Psoas muscle (tissue), 8 donors: ENCODE data around the gene CHCHD5. TPM values are rescaled to one million over a fixed set of nuclear protein-coding genes. Genes with fewer than 3 reads are reported as not detected.
"Not testable (repeated sequence)": the region's sequence is repeated elsewhere in the genome, so short reads cannot be mapped to it uniquely, and the experiment has no call there.

ENCODE experiments used
- ATAC-seq, 4 donors: fragments of 200-7000 bp; cut with Tn5 transposase; one replicate each; pipeline ENCODE4 v1.9.1; 2020; ENCODE audit warnings: moderate library complexity in 3 of 4, mild to moderate bottlenecking in 2 of 4
- DNase-seq, 2 donors: peaks; one replicate each; pipeline ENCODE4 v3.0.0-alpha.2; 2020
- H3K27ac ChIP-seq: fragments of 200-600 bp; one replicate; pipeline ENCODE4 v1.8.0; 2022
- H3K27me3 ChIP-seq, 3 donors: fragments of 200-600 bp in 1 of 3; one replicate each; pipeline versions ENCODE4 v1.6.1 to v1.8.0; 2013 to 2022; ENCODE audit warnings: low read length in 2 of 3, mild to moderate bottlenecking in 2 of 3, moderate library complexity in 1 of 3; ENCODE audit not compliant: insufficient read depth in 3 of 3
- H3K36me3 ChIP-seq, 2 donors: fragments of 200-600 bp in 1 of 2; one replicate each; pipeline versions ENCODE4 v1.6.1 to v1.8.0; 2013 to 2022; ENCODE audit warnings: low read depth in 1 of 2, mild to moderate bottlenecking in 1 of 2, moderate library complexity in 1 of 2; ENCODE audit not compliant: insufficient read depth in 1 of 2
- H3K4me1 ChIP-seq: fragments of 200-600 bp; one replicate; pipeline ENCODE4 v1.8.0; 2022
- H3K4me3 ChIP-seq: fragments of 200-600 bp; one replicate; pipeline ENCODE4 v1.8.0; 2022; ENCODE audit warnings: mild to moderate bottlenecking
- H3K9me3 ChIP-seq: fragments of 200-600 bp; one replicate; pipeline ENCODE4 v1.8.0; 2022
- CTCF ChIP-seq: fragments of 200-600 bp; IDR thresholded peaks from one replicate; pipeline ENCODE4 v1.8.0; 2022; ENCODE audit warnings: antibody characterized with exemption
- WGBS, 3 donors: extraction: QIAGEN DNeasy Blood & Tissue Kit; methylation state at CpG; one replicate each; pipeline versions ENCODE4 v1.1.6 to v1.1.7; 2013; 5-methylcytosine and 5-hydroxymethylcytosine counted together
- intact Hi-C, 2 donors: fragments of 100-400 bp; cut with DNase I; formaldehyde crosslinking; loops; one replicate each; pipeline versions ENCODE4 v1.11.0 to v1.14.2; 2022
- polyA plus RNA-seq, 3 donors: library from polyadenylated mRNA; stranded (reverse); fragments of 200-250 nt; gene quantifications; one replicate each; pipeline ENCODE4 v1.2.3, GENCODE V29; 2013
- total RNA-seq, 4 donors: library from RNA; stranded (reverse); fragmentation: NEBNext Ultra II Directional in 2 of 4; extraction: Animal tissue kit (Norgen Biotek cat#: 25700) in 2 of 4; gene quantifications; one replicate each; pipeline versions ENCODE4 v1.2.1 to v1.2.4, GENCODE V29; 2021 to 2023
- donor health status: healthy with polysubstance abuse.
- donor health status: DM: no; HTN: no; CAD: no; lungs with moderate emphysema.
- donor health status: Bipolar disorder and iron deficiency.
- donor health status: healthy.
- donor health status: DM: yes; HTN: yes; CAD: no.
- donor health status: DM: no; HTN: no; CAD: no.
- donor health status: DM: no; HTN: no; CAD: no.
- donor health status: DM: yes; HTN: yes; CAD: no.

CHCHD5 gene
- total and polyA plus RNA-seq, 7 donors, result 28.3 to 47.8 (median 31.0) TPM

- WGBS, 3 donors, result 96 to 98% (median 97%) methylated on average over 2 of the region's 2 CpGs
- no peak for ATAC-seq
- intact Hi-C loops, result loop anchor here in 1 of 2 donors (10.0 kb wide), 1 partner anchor 64 kb away; the partner anchor contains the start of gene TTL
- peaks cover 21 to 83% of the 10 kb centered on the region in 2 donors for H3K36me3 ChIP-seq
- H3K27me3 ChIP-seq, result no peaks in the 10 kb centered on the region
- no peak overlapping the region for H3K4me3 ChIP-seq
- no peak for DNase-seq
- no peaks in the 10 kb centered on the region for H3K9me3 ChIP-seq
- no peak overlapping the region for H3K27ac ChIP-seq
- H3K4me1 ChIP-seq, result peaks cover 10% of the 10 kb centered on the region
- TF ChIP-seq CTCF, result no peak
These were observed 35.4 kb upstream of the CHCHD5 start for GRCh38 chr2:112548980-112549379.

DNA sequence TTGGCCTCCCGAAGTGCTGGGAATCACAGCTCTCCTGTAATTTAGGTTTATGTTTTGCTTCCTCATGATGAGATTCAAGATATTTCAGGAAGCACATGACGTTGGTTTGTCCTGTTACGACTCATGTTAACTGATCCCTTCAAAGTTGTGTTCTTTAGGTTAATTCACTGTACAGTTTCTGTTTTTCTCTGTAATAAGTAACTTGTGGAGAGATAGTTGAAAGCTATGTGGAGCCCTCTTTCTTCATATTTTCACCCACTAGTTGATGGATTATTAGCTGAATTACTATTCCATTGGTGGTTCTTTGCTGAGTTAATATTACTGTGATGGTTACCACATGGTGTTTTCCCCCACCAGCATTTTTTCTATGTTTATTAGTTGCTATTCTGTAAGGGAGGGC lies 18.3 kb upstream of the CHCHD5 start:
- 83 to 91% (median 86%) methylated on average over 3 of the region's 3 CpGs for WGBS, 3 donors
- no peak overlapping the region for H3K4me3 ChIP-seq
- no peak overlapping the region for H3K27ac ChIP-seq
- H3K36me3 ChIP-seq, result peaks cover 17 to 99% of the 10 kb centered on the region in 2 donors
- no peak for TF ChIP-seq CTCF
- H3K27me3 ChIP-seq, result no peaks in the 10 kb centered on the region
- intact Hi-C loops, result no loop called here
- H3K4me1 ChIP-seq, result no peaks in the 10 kb centered on the region
- H3K9me3 ChIP-seq, result no peaks in the 10 kb centered on the region
- ATAC-seq (no peak), DNase-seq (no peak)

GRCh38 chr2:112566508-112566907 lies 17.9 kb upstream of the CHCHD5 start:
- H3K9me3 ChIP-seq, H3K4me1 ChIP-seq, DNase-seq, H3K27ac ChIP-seq, H3K27me3 ChIP-seq, H3K4me3 ChIP-seq, intact Hi-C loops, ATAC-seq: not testable (repeated sequence)
- H3K36me3 ChIP-seq, result peaks cover 19 to 99% of the 10 kb centered on the region in 2 donors
- 93 to 98% (median 94%) methylated on average over 5 of the region's 5 CpGs for WGBS, 3 donors

- no peak for DNase-seq
- no peak for ATAC-seq
- Histone ChIP-seq H3K27me3 (no peaks in the 10 kb centered on the region), H3K9me3 (no peaks in the 10 kb centered on the region), H3K36me3 (peaks cover 37 to 100% of the 10 kb centered on the region in 2 donors), H3K27ac (no peak overlapping the region), H3K4me3 (no peak overlapping the region), H3K4me1 (no peaks in the 10 kb centered on the region)
- TF ChIP-seq CTCF, result no peak
- intact Hi-C loops, result loop anchor here in 1 of 2 donors (10.0 kb wide), 1 partner anchor 327 kb away; no protein-coding TSS in a partner anchor
- 79 to 90% (median 82%) methylated on average over 7 of the region's 7 CpGs for WGBS, 3 donors
These were observed 12.4 kb upstream of the CHCHD5 start for GRCh38 chr2:112572005-112572404.

- H3K4me1 ChIP-seq, result peaks cover 2% of the 10 kb centered on the region
- intact Hi-C loops, result loop anchor here in 1 of 2 donors (10.0 kb wide), 1 partner anchor 333 kb away; no protein-coding TSS in a partner anchor
- WGBS, 3 donors, result 34 to 44% (median 39%) methylated on average over 5 of the region's 5 CpGs
- H3K36me3 ChIP-seq, result peaks cover 23 to 46% of the 10 kb centered on the region in 2 donors
- TF ChIP-seq CTCF, result no peak
- H3K27ac ChIP-seq, result no peak overlapping the region
- H3K4me3 ChIP-seq, result no peak overlapping the region
- no peak for ATAC-seq
- H3K27me3 ChIP-seq, result no peaks in the 10 kb centered on the region
- no peaks in the 10 kb centered on the region for H3K9me3 ChIP-seq
- DNase-seq, result no peak
These were observed 6.7 kb upstream of the CHCHD5 start for GRCh38 chr2:112577756-112578155.
